OCI-M1 (cell line): ENCODE measurements around the gene NABP2.

Source experiments
- DNase-seq: peaks from one replicate; lab custom pipeline; 2025; lab: John Stamatoyannopoulos, UW

Gene NABP2

DNA sequence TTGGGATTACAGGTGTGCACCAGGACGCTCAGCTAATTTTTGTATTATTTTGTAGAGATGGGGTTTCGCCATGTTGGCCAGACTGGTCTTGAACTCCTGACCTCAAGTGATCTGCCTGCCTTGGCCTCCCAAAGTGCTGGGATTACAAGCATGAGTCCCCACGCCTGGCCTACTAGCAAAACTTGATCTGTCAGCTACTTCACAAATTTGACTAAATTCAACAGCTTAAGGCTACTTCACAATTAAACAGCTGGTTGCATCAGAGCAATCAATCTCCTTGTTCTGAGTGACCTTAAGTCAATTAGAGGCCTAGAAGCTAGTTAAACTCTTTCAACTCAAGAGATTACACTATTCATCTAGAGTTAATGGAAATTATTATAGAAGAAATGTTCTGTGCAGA lies 54.8 kb downstream of the NABP2 start:
- DNase-seq = no peak
